Keratinocyte (primary cell): Measurements from ENCODE around the gene OR1E2.

Experiments
- EZH2 ChIP-seq: IDR thresholded peaks from one replicate; pipeline ENCODE4 v1.6.1; 2012; ENCODE audit warnings: inconsistent platforms, mild to moderate bottlenecking, low read length, moderate library complexity
- TF ChIP-seq, protein P1 (sequence below), 3 experiments: IDR thresholded peaks in 1 of 3; conservative IDR thresholded peaks in 1 of 3; optimal IDR thresholded peaks in 1 of 3; 2 replicates in 2 of 3; 3 replicates in 1 of 3; pipeline versions ENCODE3 to v1.5.1; 2011; ENCODE audit warnings: low read length in 3 of 3, mild to moderate bottlenecking in 3 of 3, moderate library complexity in 2 of 3, control low read depth in 1 of 3, inconsistent platforms in 1 of 3; ENCODE audit not compliant: insufficient read depth in 2 of 3; ENCODE audit errors: extremely low read depth in 1 of 3

DNA sequence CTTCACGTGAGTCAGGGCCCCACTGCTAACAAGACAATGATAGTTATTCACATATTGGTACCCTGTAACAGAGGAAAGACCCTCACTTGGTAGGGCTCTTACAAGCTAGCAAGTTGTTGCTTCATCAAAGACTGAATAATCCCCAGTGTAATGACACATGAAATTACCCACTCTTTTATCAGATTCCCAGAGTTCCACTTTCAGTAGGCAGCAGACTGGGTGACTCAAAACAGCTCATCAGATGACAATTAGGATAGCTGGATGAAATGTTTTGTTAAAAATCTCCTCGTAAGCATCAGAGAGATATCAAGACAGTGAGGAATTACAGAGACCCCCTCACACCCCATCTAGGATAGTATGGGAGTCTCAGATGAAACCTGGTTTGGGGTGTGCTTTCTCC lies 6.8 kb upstream of the OR1E2 start:
- TF ChIP-seq, protein P1, sequence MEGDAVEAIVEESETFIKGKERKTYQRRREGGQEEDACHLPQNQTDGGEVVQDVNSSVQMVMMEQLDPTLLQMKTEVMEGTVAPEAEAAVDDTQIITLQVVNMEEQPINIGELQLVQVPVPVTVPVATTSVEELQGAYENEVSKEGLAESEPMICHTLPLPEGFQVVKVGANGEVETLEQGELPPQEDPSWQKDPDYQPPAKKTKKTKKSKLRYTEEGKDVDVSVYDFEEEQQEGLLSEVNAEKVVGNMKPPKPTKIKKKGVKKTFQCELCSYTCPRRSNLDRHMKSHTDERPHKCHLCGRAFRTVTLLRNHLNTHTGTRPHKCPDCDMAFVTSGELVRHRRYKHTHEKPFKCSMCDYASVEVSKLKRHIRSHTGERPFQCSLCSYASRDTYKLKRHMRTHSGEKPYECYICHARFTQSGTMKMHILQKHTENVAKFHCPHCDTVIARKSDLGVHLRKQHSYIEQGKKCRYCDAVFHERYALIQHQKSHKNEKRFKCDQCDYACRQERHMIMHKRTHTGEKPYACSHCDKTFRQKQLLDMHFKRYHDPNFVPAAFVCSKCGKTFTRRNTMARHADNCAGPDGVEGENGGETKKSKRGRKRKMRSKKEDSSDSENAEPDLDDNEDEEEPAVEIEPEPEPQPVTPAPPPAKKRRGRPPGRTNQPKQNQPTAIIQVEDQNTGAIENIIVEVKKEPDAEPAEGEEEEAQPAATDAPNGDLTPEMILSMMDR (optimal IDR thresholded peaks at IDR 0.05 in 1 of 3, IDR thresholded peaks at IDR 0.05 in 1 of 3, conservative IDR thresholded peaks at IDR 0.05 in 1 of 3; ENCODE audit: extremely low read depth in 1 of 3, insufficient read depth in 2 of 3, low read length in 3 of 3) = no peak
- no peak for TF ChIP-seq EZH2
